Pulmonary artery endothelial cell (primary cell): Measurements from ENCODE around the gene SERINC5. TPM values are rescaled to one million over a fixed set of nuclear protein-coding genes. Genes with fewer than 3 reads are reported as not detected.

Source experiments
- DNase-seq: peaks from one replicate; pipeline ENCODE4 v3.0.0-alpha.2; 2011; ENCODE audit warnings: low read depth, low spot score
- total RNA-seq: library from RNA; depleted of rRNA; stranded (reverse); fragments of >200 nt; gene quantifications from 2 replicates; pipeline ENCODE4 v1.2.3, GENCODE V29; 2014

The SERINC5 gene
- total RNA-seq, 1 donor from 2014 or later = 6.3 TPM

GRCh38 chr5:80068775-80069174 is 187.1 kb downstream of the SERINC5 start:
- DNase-seq = no peak

GRCh38 chr5:80068246-80068636 is 187.6 kb downstream of the SERINC5 start:
- no peak for DNase-seq

GRCh38 chr5:80067531-80068245 is 188.2 kb downstream of the SERINC5 start:
- no peak for DNase-seq

GRCh38 chr5:80067016-80067415 is 188.8 kb downstream of the SERINC5 start:
- DNase-seq = no peak

- no peak for DNase-seq
Observed at GRCh38 chr5:80064124-80064523, 191.7 kb downstream of the SERINC5 start.

Other genes with a start within 250 kb of the SERINC5 start
- under 0.01 TPM in 1 of 2 replicates, not detected in the other for gene THBS4, start 220.7 kb downstream of the SERINC5 start, total RNA-seq
- gene SPZ1, start 64.0 kb upstream of the SERINC5 start, total RNA-seq = not detected in 2 replicates
- 22.3 and 32.9 TPM in 2 replicates for gene ZFYVE16, start 152.0 kb upstream of the SERINC5 start, total RNA-seq
- gene FAM151B, start 232.1 kb upstream of the SERINC5 start, total RNA-seq = 3.1 and 3.7 TPM in 2 replicates